ENCODE data around the gene ANGPTL8.

Gene ANGPTL8

DNA sequence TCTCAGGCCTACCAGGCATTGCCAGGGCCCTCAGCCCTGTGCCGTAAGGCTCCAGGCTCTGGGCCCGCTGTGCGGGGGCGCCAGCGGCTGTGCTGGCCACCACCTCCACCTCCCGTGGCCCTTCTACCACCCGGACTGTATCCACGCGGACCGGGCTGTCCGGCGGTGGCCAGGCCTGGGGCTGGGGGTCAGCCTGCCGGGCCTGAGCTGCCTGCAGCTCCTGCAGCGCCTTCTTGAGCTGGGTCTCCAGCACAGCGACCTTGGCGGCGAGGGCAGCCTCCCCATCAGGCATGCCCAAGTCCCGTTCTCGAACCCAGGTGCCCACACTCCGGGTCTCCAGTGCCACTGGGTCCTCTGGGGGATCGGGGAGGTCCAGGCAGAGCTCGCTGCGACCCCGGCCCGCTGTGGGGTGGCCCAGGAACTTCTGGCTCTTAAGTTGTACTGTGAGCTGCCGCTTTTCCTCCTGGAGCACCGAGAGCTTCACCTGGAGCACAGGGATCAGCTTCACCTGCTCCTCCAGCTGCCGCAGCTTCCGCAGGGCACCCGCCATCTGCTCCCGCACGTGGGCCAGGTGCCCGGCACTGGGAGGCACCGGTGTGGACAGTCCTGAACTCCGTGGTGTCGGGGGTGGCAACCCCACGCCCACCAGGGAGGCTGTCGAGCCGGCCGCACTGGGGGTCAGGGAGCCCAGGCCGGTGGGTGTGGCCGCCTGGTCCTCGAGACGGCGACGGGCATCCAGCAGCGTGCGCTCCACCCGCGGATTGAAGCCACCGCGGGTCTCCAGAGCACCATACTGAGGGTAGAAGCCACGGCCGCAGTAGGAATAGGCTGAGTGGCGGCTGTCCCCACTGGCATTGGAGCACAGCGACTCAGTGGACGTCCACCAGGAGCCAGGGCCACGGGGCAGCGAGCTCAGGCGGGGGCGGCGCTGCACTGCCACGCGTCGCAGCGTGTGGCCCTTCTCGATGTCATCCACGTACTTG lies 46.2 kb upstream of the ANGPTL8 start:
- Histone ChIP-seq H3K4me3 (ENCODE audit: low read depth, low read length) (no peak overlapping the region), H3K23ac (ENCODE audit: low read length) (no peak overlapping the region), H3K79me1 (ENCODE audit: low read length) (peaks cover 7% of the 10 kb centered on the region), H4K12ac (ENCODE audit: low read depth, low read length) (no peak overlapping the region), H3K14ac (ENCODE audit: low read length) (no peak overlapping the region), H3K27me3 (ENCODE audit: insufficient read depth, low read length) (no peaks in the 10 kb centered on the region), H3K79me2 (ENCODE audit: control insufficient read depth, insufficient read depth, low read length, poor library complexity) (peaks cover 5% of the 10 kb centered on the region), H3K36me3 (ENCODE audit: control insufficient read depth in 1 of 2, insufficient read depth in 2 of 2, low read length in 2 of 2) (peaks cover 19 to 28% of the 10 kb centered on the region in 2 experiments), H2BK12ac (ENCODE audit: low read length) (no peak overlapping the region), H3K27ac (ENCODE audit: low read depth, low read length) (no peak overlapping the region), H4K91ac (ENCODE audit: low read depth, low read length) (no peak overlapping the region), H3K4me2 (ENCODE audit: low read length) (no peak overlapping the region), H2BK5ac (ENCODE audit: low read depth, low read length, poor library complexity) (no peak overlapping the region), H4K8ac (ENCODE audit: low read depth, low read length) (no peak overlapping the region), H2AFZ (ENCODE audit: insufficient read depth, low read length, poor library complexity) (no peak overlapping the region), H2BK120ac (ENCODE audit: insufficient read depth, low read length, poor library complexity) (no peak overlapping the region), H3K18ac (ENCODE audit: low read length) (no peak overlapping the region), H2AK5ac (ENCODE audit: low read length) (no peak overlapping the region), H3K4ac (ENCODE audit: low read depth, low read length) (no peak overlapping the region), H3K4me1 (ENCODE audit: control insufficient read depth in 1 of 2, insufficient read depth in 2 of 2, low read length in 2 of 2) (peaks cover 2 to 9% of the 10 kb centered on the region in 2 experiments), H3K9ac (ENCODE audit: low read length) (no peak overlapping the region), H3K9me3 (ENCODE audit: insufficient read depth, low read depth, low read length) (peaks cover 2% of the 10 kb centered on the region)
- WGBS (ENCODE audit: extremely low coverage, insufficient coverage, insufficient read length), result no CpG with 5 or more reads among the region's 68 CpGs
- no peak for DNase-seq

DNA sequence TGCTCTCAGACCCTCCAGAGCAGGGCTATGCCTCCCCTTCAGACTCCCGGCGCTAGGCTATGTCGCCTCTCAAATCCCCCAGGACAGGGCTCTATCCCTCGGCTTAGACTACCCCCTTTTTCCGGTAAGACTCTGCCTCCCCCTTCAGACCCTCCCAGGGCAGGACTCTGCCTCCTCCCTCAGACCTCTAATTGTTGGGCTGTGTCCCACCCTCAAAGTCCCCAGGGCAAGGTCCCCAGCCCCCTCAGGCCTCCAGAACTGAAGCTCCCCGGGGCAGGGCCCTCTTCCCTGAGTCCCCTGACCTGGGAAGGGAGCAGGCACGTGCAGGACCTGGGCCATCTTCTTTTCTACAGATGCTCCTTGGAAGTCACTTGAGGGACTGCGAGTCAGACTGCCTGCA lies 45.2 kb upstream of the ANGPTL8 start:
- no CpG with 5 or more reads among the region's 8 CpGs for WGBS (ENCODE audit: extremely low coverage, insufficient coverage, insufficient read length)
- no peak for DNase-seq
- no peak overlapping the region for H3K9ac ChIP-seq (ENCODE audit: low read length)

DNA sequence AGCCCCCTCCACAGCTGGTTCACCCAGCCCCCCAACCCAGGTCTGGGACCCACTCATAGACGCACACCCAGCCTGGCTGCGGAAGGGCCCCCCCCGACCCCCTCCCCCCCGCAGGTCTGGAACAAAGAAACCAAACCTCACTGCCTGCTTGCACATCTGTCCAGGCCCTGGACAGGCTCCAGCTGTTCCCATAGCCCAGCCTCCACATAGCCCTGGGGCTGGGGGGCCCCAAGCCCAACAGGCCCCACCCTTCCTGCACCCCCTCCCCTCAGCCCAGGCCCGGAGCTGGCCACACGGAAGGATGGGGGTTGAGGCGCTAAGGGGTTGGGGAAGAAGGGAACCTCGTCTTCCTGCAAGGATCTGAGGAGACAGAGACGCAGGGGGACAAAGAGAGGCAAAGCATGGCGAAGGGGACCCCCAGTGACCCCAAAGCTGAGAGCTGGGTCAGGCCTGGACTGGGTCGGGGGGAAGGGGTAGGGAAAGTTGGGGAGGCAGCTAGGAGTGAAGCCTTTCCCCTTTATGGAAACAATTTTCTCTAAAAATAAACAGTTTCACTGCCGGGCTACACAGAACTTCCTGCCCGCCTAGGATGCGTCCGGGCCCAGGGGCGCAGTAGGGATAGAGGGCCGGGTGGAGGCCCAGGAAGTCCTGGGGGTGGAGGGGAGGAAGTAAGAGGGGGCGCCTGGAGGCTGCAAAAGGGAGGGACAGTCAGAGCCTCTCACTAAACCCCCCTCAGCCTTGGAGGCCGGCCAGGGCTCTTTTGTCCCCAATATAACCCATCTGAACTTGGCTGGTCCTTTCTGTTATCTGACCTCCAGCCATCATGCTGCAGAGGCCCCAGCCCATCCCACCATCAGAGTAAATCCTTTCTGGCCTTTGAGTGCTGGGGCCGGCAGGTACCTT lies 44.5 kb upstream of the ANGPTL8 start:
- peaks cover 2% of the 10 kb centered on the region for H3K9me3 ChIP-seq (ENCODE audit: insufficient read depth, low read depth, low read length)
- no peak for DNase-seq
- H3K18ac ChIP-seq (ENCODE audit: low read length), result no peak overlapping the region
- H3K4me1 ChIP-seq (ENCODE audit: control insufficient read depth in 1 of 2, insufficient read depth in 2 of 2, low read length in 2 of 2), result peaks cover 2 to 9% of the 10 kb centered on the region in 2 experiments
- no peak overlapping the region for H3K4me2 ChIP-seq (ENCODE audit: low read length)
- H3K79me1 ChIP-seq (ENCODE audit: low read length), result peaks cover 5% of the 10 kb centered on the region
- H4K8ac ChIP-seq (ENCODE audit: low read depth, low read length), result no peak overlapping the region
- H3K27ac ChIP-seq (ENCODE audit: low read depth, low read length), result no peak overlapping the region
- H3K4me3 ChIP-seq (ENCODE audit: low read depth, low read length), result no peak overlapping the region
- H3K36me3 ChIP-seq (ENCODE audit: control insufficient read depth in 1 of 2, insufficient read depth in 2 of 2, low read length in 2 of 2), result peaks cover 15 to 24% of the 10 kb centered on the region in 2 experiments
- H4K12ac ChIP-seq (ENCODE audit: low read depth, low read length), result no peak overlapping the region
- H2BK12ac ChIP-seq (ENCODE audit: low read length), result no peak overlapping the region
- H3K9ac ChIP-seq (ENCODE audit: low read length), result no peak overlapping the region
- H3K14ac ChIP-seq (ENCODE audit: low read length), result no peak overlapping the region
- no peak overlapping the region for H3K4ac ChIP-seq (ENCODE audit: low read depth, low read length)
- H2AFZ ChIP-seq (ENCODE audit: insufficient read depth, low read length, poor library complexity), result no peak overlapping the region
- WGBS (ENCODE audit: extremely low coverage, insufficient coverage, insufficient read length), result no CpG with 5 or more reads among the region's 20 CpGs
- H4K91ac ChIP-seq (ENCODE audit: low read depth, low read length), result no peak overlapping the region
- no peaks in the 10 kb centered on the region for H3K27me3 ChIP-seq (ENCODE audit: insufficient read depth, low read length)
- H3K79me2 ChIP-seq (ENCODE audit: control insufficient read depth, insufficient read depth, low read length, poor library complexity), result peaks cover 5% of the 10 kb centered on the region
- H2BK120ac ChIP-seq (ENCODE audit: insufficient read depth, low read length, poor library complexity), result no peak overlapping the region
- H3K23ac ChIP-seq (ENCODE audit: low read length), result no peak overlapping the region
- H2AK5ac ChIP-seq (ENCODE audit: low read length), result no peak overlapping the region
- H2BK5ac ChIP-seq (ENCODE audit: low read depth, low read length, poor library complexity), result no peak overlapping the region

More for the DNA sequence above, 45.2 kb upstream of the ANGPTL8 start:
- peaks cover 2% of the 10 kb centered on the region for H3K9me3 ChIP-seq (ENCODE audit: insufficient read depth, low read depth, low read length)
- no peak overlapping the region for H2BK120ac ChIP-seq (ENCODE audit: insufficient read depth, low read length, poor library complexity)
- no peak overlapping the region for H2BK12ac ChIP-seq (ENCODE audit: low read length)
- no peak overlapping the region for H2BK5ac ChIP-seq (ENCODE audit: low read depth, low read length, poor library complexity)
- peaks cover 2 to 9% of the 10 kb centered on the region in 2 experiments for H3K4me1 ChIP-seq (ENCODE audit: control insufficient read depth in 1 of 2, insufficient read depth in 2 of 2, low read length in 2 of 2)
- H3K36me3 ChIP-seq (ENCODE audit: control insufficient read depth in 1 of 2, insufficient read depth in 2 of 2, low read length in 2 of 2), result peaks cover 15 to 24% of the 10 kb centered on the region in 2 experiments
- H2AFZ ChIP-seq (ENCODE audit: insufficient read depth, low read length, poor library complexity), result no peak overlapping the region
- H3K79me2 ChIP-seq (ENCODE audit: control insufficient read depth, insufficient read depth, low read length, poor library complexity), result peaks cover 5% of the 10 kb centered on the region
- H4K12ac ChIP-seq (ENCODE audit: low read depth, low read length), result no peak overlapping the region
- H3K4me3 ChIP-seq (ENCODE audit: low read depth, low read length), result no peak overlapping the region
- H2AK5ac ChIP-seq (ENCODE audit: low read length), result no peak overlapping the region
- no peak overlapping the region for H3K18ac ChIP-seq (ENCODE audit: low read length)
- peaks cover 7% of the 10 kb centered on the region for H3K79me1 ChIP-seq (ENCODE audit: low read length)
- no peak overlapping the region for H3K27ac ChIP-seq (ENCODE audit: low read depth, low read length)
- no peak overlapping the region for H4K91ac ChIP-seq (ENCODE audit: low read depth, low read length)
- no peak overlapping the region for H3K14ac ChIP-seq (ENCODE audit: low read length)
- no peak overlapping the region for H4K8ac ChIP-seq (ENCODE audit: low read depth, low read length)
- H3K27me3 ChIP-seq (ENCODE audit: insufficient read depth, low read length), result no peaks in the 10 kb centered on the region
- H3K4me2 ChIP-seq (ENCODE audit: low read length), result no peak overlapping the region
- H3K4ac ChIP-seq (ENCODE audit: low read depth, low read length), result no peak overlapping the region
- H3K23ac ChIP-seq (ENCODE audit: low read length), result no peak overlapping the region

DNA sequence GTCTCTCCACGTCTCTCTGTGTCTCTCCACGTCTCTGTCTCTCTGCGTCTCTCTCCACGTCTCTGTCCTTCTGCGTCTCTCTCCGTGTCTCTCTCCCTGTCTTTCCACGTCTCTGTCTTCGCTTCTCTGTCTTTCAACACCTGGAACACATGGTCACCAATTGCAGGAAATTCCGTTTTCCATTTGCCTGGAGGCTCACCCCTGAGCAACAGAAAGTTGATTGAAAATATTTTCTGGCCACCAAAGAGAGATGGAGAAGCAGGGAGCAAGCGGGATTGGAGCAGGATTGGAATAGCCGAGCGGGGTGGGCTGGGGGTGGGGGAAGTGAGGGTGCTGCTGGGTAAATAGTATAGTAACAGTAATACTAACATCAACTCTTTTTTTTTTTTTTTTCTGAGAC lies 43.7 kb upstream of the ANGPTL8 start:
- Histone ChIP-seq H3K14ac (ENCODE audit: low read length) (no peak overlapping the region), H3K79me2 (ENCODE audit: control insufficient read depth, insufficient read depth, low read length, poor library complexity) (peaks cover 5% of the 10 kb centered on the region), H3K9ac (ENCODE audit: low read length) (no peak overlapping the region), H2BK12ac (ENCODE audit: low read length) (no peak overlapping the region), H2AK5ac (ENCODE audit: low read length) (no peak overlapping the region), H3K27ac (ENCODE audit: low read depth, low read length) (no peak overlapping the region), H3K4me1 (ENCODE audit: control insufficient read depth in 1 of 2, insufficient read depth in 2 of 2, low read length in 2 of 2) (peaks cover 2 to 9% of the 10 kb centered on the region in 2 experiments), H2BK120ac (ENCODE audit: insufficient read depth, low read length, poor library complexity) (no peak overlapping the region), H2BK5ac (ENCODE audit: low read depth, low read length, poor library complexity) (no peak overlapping the region), H4K91ac (ENCODE audit: low read depth, low read length) (no peak overlapping the region), H3K4me3 (ENCODE audit: low read depth, low read length) (no peak overlapping the region), H3K4ac (ENCODE audit: low read depth, low read length) (no peak overlapping the region), H3K23ac (ENCODE audit: low read length) (no peak overlapping the region), H2AFZ (ENCODE audit: insufficient read depth, low read length, poor library complexity) (no peak overlapping the region), H3K27me3 (ENCODE audit: insufficient read depth, low read length) (no peaks in the 10 kb centered on the region), H3K18ac (ENCODE audit: low read length) (no peak overlapping the region), H3K9me3 (ENCODE audit: insufficient read depth, low read depth, low read length) (peaks cover 2% of the 10 kb centered on the region), H4K12ac (ENCODE audit: low read depth, low read length) (no peak overlapping the region), H4K8ac (ENCODE audit: low read depth, low read length) (no peak overlapping the region), H3K36me3 (ENCODE audit: control insufficient read depth in 1 of 2, insufficient read depth in 2 of 2, low read length in 2 of 2) (peaks cover 16 to 24% of the 10 kb centered on the region in 2 experiments), H3K4me2 (ENCODE audit: low read length) (no peak overlapping the region), H3K79me1 (ENCODE audit: low read length) (peaks cover 5% of the 10 kb centered on the region)
- no CpG with 5 or more reads among the region's 12 CpGs for WGBS (ENCODE audit: extremely low coverage, insufficient coverage, insufficient read length)
- no peak for DNase-seq
